GM06990 (cell line): Measurements from ENCODE around the gene MSL1.

Experiments
- DNase-seq: peaks from one replicate; pipeline ENCODE4 v3.0.0-alpha.2; 2011; ENCODE audit not compliant: insufficient read length; ENCODE audit errors: extremely low read depth
- H3K27me3 ChIP-seq: replicated peaks from 2 replicates; pipeline ENCODE4 v1.6.0; 2011; ENCODE audit warnings: low read length; ENCODE audit not compliant: control insufficient read depth, insufficient read depth
- H3K36me3 ChIP-seq: 2 replicates; pipeline ENCODE4 v1.5.1; 2011; ENCODE audit warnings: low read length; ENCODE audit not compliant: control insufficient read depth, insufficient read depth
- H3K4me3 ChIP-seq: replicated peaks from 2 replicates; pipeline ENCODE4 v1.5.1; 2011; ENCODE audit warnings: low read depth, mild to moderate bottlenecking, control low read depth, low read length
- TF ChIP-seq, protein P1 (sequence below): IDR thresholded peaks from 2 replicates; pipeline ENCODE4 v1.5.1; 2011; ENCODE audit warnings: low read length, control low read depth, mild to moderate bottlenecking, inconsistent platforms; ENCODE audit not compliant: insufficient read depth, poor library complexity, severe bottlenecking

MSL1 gene

GRCh38 chr17:40090237-40091119 lies 31.3 kb upstream of the MSL1 start:
- TF ChIP-seq, protein P1, sequence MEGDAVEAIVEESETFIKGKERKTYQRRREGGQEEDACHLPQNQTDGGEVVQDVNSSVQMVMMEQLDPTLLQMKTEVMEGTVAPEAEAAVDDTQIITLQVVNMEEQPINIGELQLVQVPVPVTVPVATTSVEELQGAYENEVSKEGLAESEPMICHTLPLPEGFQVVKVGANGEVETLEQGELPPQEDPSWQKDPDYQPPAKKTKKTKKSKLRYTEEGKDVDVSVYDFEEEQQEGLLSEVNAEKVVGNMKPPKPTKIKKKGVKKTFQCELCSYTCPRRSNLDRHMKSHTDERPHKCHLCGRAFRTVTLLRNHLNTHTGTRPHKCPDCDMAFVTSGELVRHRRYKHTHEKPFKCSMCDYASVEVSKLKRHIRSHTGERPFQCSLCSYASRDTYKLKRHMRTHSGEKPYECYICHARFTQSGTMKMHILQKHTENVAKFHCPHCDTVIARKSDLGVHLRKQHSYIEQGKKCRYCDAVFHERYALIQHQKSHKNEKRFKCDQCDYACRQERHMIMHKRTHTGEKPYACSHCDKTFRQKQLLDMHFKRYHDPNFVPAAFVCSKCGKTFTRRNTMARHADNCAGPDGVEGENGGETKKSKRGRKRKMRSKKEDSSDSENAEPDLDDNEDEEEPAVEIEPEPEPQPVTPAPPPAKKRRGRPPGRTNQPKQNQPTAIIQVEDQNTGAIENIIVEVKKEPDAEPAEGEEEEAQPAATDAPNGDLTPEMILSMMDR, result no peak
- peaks cover 4% of the 10 kb centered on the region for H3K36me3 ChIP-seq

GRCh38 chr17:40091691-40092397 lies 29.9 kb upstream of the MSL1 start:
- no peak for DNase-seq
- TF ChIP-seq, protein P1, result no peak
- Histone ChIP-seq H3K27me3 (no peaks in the 10 kb centered on the region), H3K4me3 (no peak overlapping the region), H3K36me3 (peaks cover 4% of the 10 kb centered on the region)

More at GRCh38 chr17:40090237-40091119, 31.3 kb upstream of the MSL1 start:
- no peak for DNase-seq
- H3K27me3 ChIP-seq, result no peaks in the 10 kb centered on the region
- no peak overlapping the region for H3K4me3 ChIP-seq

DNA sequence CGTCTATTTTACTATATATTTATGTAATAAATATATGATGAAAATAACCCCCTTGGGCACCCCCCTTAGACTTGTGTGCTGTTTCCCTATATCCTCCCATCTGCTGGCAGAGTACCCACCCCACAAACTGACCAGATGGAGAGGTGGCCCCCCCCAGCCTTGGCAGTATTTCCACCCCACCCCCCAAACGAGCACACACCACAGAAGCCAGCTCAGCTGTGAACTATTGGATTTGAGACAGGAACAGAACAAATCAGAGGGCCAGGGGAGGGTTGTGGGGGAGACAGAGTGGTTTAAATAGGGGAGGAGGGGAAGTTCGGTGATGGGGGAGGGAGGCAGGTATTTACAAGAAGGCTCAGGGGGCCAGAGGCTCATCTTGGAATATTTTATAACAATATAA lies 29.2 kb upstream of the MSL1 start:
- H3K36me3 ChIP-seq, result peaks cover 4% of the 10 kb centered on the region
- no peak overlapping the region for H3K4me3 ChIP-seq
- no peak for DNase-seq
- no peaks in the 10 kb centered on the region for H3K27me3 ChIP-seq
- TF ChIP-seq, protein P1, result no peak

GRCh38 chr17:40093005-40093579 lies 28.7 kb upstream of the MSL1 start:
- no peak for DNase-seq
- Histone ChIP-seq H3K36me3 (peaks cover 4% of the 10 kb centered on the region), H3K4me3 (no peak overlapping the region), H3K27me3 (no peaks in the 10 kb centered on the region)
- TF ChIP-seq, protein P1, result no peak

DNA sequence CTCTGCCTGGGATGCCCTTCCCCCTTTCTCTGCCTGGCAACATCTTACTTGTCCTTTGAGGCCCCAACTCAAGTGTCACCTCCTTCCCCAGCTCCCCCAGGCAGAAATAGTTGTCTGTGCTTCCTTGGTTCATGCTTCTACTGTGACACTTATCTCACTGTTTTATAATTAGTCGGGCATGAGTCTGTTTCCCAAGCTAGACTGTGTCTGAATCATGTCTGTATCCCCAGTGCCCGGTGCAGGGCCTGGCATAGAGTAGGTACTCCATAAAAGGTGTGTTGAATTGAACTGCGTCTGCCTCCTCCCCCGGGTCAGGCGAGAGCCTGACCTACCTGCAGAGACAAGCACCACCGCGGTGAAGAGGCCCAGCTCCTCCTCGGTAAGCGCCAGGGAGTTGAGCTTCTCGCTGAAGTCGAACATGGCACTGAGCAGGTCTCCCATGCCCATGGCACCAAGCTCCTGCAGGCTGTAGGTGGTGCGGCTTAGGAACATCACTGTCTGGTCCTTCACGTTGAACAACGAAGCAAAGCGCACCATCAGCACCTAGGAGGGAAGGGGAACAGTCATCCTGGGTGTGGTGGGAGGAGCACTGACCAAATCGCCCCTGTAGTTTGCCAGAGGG lies 28.1 kb upstream of the MSL1 start:
- H3K27me3 ChIP-seq, result no peaks in the 10 kb centered on the region
- no peak for DNase-seq
- peaks cover 4% of the 10 kb centered on the region for H3K36me3 ChIP-seq
- TF ChIP-seq, protein P1, result no peak
- no peak overlapping the region for H3K4me3 ChIP-seq
